Loucy (cell line): ENCODE results near the gene USP2.

Experiments
- H2AFZ ChIP-seq: fragments of 200-600 bp; sonication (generic); 2 replicates; pipeline ENCODE4 v1.6.0; 2016; ENCODE audit warnings: antibody characterized with exemption, mild to moderate bottlenecking, low read length, moderate library complexity
- H3F3A ChIP-seq: fragments of 200-600 bp; 2 replicates; pipeline ENCODE4 v1.6.0; 2016; ENCODE audit warnings: antibody characterized with exemption, low read depth, mild to moderate bottlenecking
- H3K27me3 ChIP-seq: fragments of 200-600 bp; sonication (generic); 2 replicates; pipeline ENCODE4 v1.6.1; 2014; ENCODE audit warnings: low read length, mild to moderate bottlenecking; ENCODE audit not compliant: insufficient read depth, poor library complexity, severe bottlenecking
- H3K36me3 ChIP-seq: fragments of 200-600 bp; sonication (generic); 2 replicates; pipeline ENCODE4 v1.6.1; 2016; ENCODE audit warnings: low read length; ENCODE audit not compliant: insufficient read depth
- H3K4me1 ChIP-seq: fragments of 200-600 bp; sonication (generic); 2 replicates; pipeline ENCODE4 v1.5.1; 2014; ENCODE audit warnings: low read length, mild to moderate bottlenecking; ENCODE audit not compliant: insufficient read depth, poor library complexity, severe bottlenecking
- H3K4me2 ChIP-seq: fragments of 200-600 bp; sonication (generic); 2 replicates; pipeline ENCODE4 v1.6.0; 2014; ENCODE audit warnings: antibody characterized with exemption, low read length, low read depth, mild to moderate bottlenecking; ENCODE audit not compliant: poor library complexity, severe bottlenecking
- H3K4me3 ChIP-seq: fragments of 200-600 bp; sonication (generic); 2 replicates; pipeline ENCODE4 v1.5.1; 2014; ENCODE audit warnings: low read length, mild to moderate bottlenecking, mixed read lengths; ENCODE audit not compliant: poor library complexity, severe bottlenecking
- H3K79me2 ChIP-seq: fragments of 200-600 bp; sonication (generic); 2 replicates; pipeline ENCODE4 v1.6.1; 2014; ENCODE audit warnings: low read length; ENCODE audit not compliant: insufficient read depth
- H3K9ac ChIP-seq: fragments of 200-600 bp; sonication (generic); 2 replicates; pipeline ENCODE4 v1.6.0; 2014; ENCODE audit warnings: mild to moderate bottlenecking, low read depth, low read length, moderate library complexity; ENCODE audit not compliant: poor library complexity, severe bottlenecking
- H3K9me2 ChIP-seq: fragments of 200-600 bp; sonication (generic); replicated peaks from 2 replicates; pipeline ENCODE4 v1.6.1; 2016; ENCODE audit warnings: low read depth, low read length, mixed read lengths
- H3K9me3 ChIP-seq: fragments of 200-600 bp; sonication (generic); 2 replicates; pipeline ENCODE4 v1.6.1; 2014; ENCODE audit warnings: mild to moderate bottlenecking, antibody characterized with exemption, low read length, low read depth; ENCODE audit not compliant: insufficient read depth
- H4K20me1 ChIP-seq: fragments of 200-600 bp; sonication (generic); 2 replicates; pipeline ENCODE4 v1.6.0; 2014; ENCODE audit warnings: antibody characterized with exemption, low read length, mild to moderate bottlenecking; ENCODE audit not compliant: insufficient read depth, poor library complexity, severe bottlenecking
- EZH2phosphoT487 ChIP-seq: fragments of 200-600 bp; IDR thresholded peaks from 2 replicates; pipeline ENCODE4 v1.6.1; 2018; ENCODE audit warnings: antibody characterized with exemption, mild to moderate bottlenecking, moderate library complexity, borderline replicate concordance
- TF ChIP-seq, protein P1 (sequence below): fragments of 200-600 bp; sonication (generic); conservative IDR thresholded peaks from 2 replicates; pipeline ENCODE4 v1.5.1; 2014; ENCODE audit warnings: mild to moderate bottlenecking, antibody characterized with exemption, low read length

Gene USP2

DNA sequence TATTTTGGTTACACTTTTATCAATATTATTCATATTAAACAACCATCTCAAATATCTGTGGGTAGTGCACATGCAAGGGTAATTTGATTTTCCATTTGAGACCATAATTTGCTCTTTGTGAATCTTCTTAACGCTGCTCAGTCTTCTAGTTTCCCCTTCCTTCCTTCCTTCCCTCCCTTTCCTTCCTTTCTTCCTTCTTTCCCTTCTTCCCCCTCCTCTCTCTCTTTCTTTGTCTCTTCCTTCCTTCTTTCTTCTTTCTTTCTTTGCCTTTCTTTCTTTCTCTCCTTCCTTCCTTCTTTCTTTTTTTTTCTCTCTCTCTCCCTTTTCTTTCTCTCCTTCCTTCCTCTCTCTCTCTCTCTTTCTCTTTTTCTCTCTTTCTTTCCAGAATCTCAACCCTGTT is 51.3 kb downstream of the USP2 start:
- H2AFZ ChIP-seq = no peak overlapping the region
- H3F3A ChIP-seq = no peaks in the 10 kb centered on the region
- peaks cover 9% of the 10 kb centered on the region for H3K79me2 ChIP-seq
- H3K4me3 ChIP-seq = no peak overlapping the region
- H3K9me3 ChIP-seq = no peaks in the 10 kb centered on the region
- H3K9me2 ChIP-seq = no peaks in the 10 kb centered on the region
- no peaks in the 10 kb centered on the region for H3K36me3 ChIP-seq
- H4K20me1 ChIP-seq = no peaks in the 10 kb centered on the region
- no peak overlapping the region for H3K9ac ChIP-seq
- H3K4me2 ChIP-seq = no peak overlapping the region
- TF ChIP-seq, protein P1, sequence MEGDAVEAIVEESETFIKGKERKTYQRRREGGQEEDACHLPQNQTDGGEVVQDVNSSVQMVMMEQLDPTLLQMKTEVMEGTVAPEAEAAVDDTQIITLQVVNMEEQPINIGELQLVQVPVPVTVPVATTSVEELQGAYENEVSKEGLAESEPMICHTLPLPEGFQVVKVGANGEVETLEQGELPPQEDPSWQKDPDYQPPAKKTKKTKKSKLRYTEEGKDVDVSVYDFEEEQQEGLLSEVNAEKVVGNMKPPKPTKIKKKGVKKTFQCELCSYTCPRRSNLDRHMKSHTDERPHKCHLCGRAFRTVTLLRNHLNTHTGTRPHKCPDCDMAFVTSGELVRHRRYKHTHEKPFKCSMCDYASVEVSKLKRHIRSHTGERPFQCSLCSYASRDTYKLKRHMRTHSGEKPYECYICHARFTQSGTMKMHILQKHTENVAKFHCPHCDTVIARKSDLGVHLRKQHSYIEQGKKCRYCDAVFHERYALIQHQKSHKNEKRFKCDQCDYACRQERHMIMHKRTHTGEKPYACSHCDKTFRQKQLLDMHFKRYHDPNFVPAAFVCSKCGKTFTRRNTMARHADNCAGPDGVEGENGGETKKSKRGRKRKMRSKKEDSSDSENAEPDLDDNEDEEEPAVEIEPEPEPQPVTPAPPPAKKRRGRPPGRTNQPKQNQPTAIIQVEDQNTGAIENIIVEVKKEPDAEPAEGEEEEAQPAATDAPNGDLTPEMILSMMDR = no peak
- no peak for TF ChIP-seq EZH2phosphoT487
- peaks cover 5% of the 10 kb centered on the region for H3K27me3 ChIP-seq
- peaks cover 19% of the 10 kb centered on the region for H3K4me1 ChIP-seq

DNA sequence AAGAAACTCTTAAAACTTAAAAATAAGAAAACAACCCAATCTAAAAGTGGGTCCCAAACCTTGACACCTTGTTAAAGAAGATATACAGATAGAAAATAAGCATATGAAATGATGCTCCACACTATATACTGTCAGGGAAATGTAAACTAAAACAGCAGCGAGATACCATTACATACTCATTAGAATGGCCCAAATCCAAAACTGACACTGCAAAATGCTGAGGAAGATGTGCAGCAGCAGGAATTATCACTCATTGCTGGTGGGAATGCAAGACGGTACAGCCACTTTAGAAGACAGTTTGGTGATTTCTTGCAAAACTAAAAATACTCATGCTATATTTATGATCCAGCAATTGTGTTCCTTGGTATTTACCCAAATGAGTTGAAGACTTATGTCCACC is 52.2 kb downstream of the USP2 start:
- H4K20me1 ChIP-seq = no peaks in the 10 kb centered on the region
- TF ChIP-seq, protein P1 = no peak
- no peak for TF ChIP-seq EZH2phosphoT487
- H3K79me2 ChIP-seq = peaks cover under 1% of the 10 kb centered on the region; the same call in 1 of the 2 replicates
- H3F3A ChIP-seq = no peaks in the 10 kb centered on the region
- no peak overlapping the region for H3K9ac ChIP-seq
- peaks cover 13% of the 10 kb centered on the region for H3K4me1 ChIP-seq
- H3K9me3 ChIP-seq = no peaks in the 10 kb centered on the region
- H2AFZ ChIP-seq = no peak overlapping the region
- H3K4me2 ChIP-seq = no peak overlapping the region
- H3K9me2 ChIP-seq = no peaks in the 10 kb centered on the region
- no peak overlapping the region for H3K4me3 ChIP-seq
- H3K36me3 ChIP-seq = no peaks in the 10 kb centered on the region
- H3K27me3 ChIP-seq = no peaks in the 10 kb centered on the region

DNA sequence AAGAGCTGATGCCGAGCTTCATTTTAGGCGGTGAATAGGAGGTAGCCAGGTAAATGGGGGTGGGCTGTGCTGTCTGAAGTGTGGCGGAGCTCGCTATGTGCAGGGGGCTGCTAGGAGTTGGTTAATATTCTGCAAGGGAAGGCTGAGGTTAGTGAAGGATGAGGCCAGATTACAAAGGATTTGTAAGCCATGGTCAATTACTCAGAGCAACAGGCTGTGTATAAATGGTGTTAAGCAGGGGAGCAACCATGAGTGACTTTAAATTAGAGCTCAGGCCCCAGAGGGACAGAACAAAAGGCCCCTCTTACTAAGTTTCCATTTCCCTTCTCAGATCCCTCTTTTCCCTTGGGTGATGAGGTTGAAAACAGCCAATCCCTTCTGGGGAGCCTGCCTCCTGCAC is 57.3 kb downstream of the USP2 start:
- Histone ChIP-seq H2AFZ (no peak overlapping the region), H3K36me3 (no peaks in the 10 kb centered on the region), H3K4me2 (no peak overlapping the region), H3K9ac (no peak overlapping the region), H3K9me3 (no peaks in the 10 kb centered on the region), H3K27me3 (no peaks in the 10 kb centered on the region), H3K79me2 (no peaks in the 10 kb centered on the region), H4K20me1 (no peaks in the 10 kb centered on the region), H3K9me2 (no peaks in the 10 kb centered on the region), H3F3A (no peaks in the 10 kb centered on the region), H3K4me1 (peaks cover 15% of the 10 kb centered on the region), H3K4me3 (no peak overlapping the region)
- TF ChIP-seq, protein P1 = no peak
- TF ChIP-seq EZH2phosphoT487 = no peak
